Cardiac muscle cell (in vitro differentiated cells and primary cell): ENCODE measurements around the gene ENTPD6. TPM values are rescaled to one million over a fixed set of nuclear protein-coding genes. Genes with fewer than 3 reads are reported as not detected.
A peak's percentile ranks its signal among the peaks of the same experiment; 100 is the strongest.

Experiments used
- DNase-seq, 2 donors: peaks; one replicate each; pipeline versions ENCODE4 v3.0.0 to v3.0.0-alpha.2; 2010 to 2017; ENCODE audit warnings: low read depth in 1 of 2, low spot score in 1 of 2
- H3K27ac ChIP-seq: fragments of 200-600 bp; sonication (generic); 2 replicates; pipeline ENCODE4 v1.5.1; 2016
- H3K27me3 ChIP-seq: fragments of 200-600 bp; sonication (generic); 2 replicates; pipeline ENCODE4 v1.6.0; 2016; ENCODE audit warnings: control low read depth
- H3K36me3 ChIP-seq: fragments of 200-600 bp; sonication (generic); 2 replicates; pipeline ENCODE4 v1.5.1; 2016; ENCODE audit warnings: control low read depth
- H3K4me1 ChIP-seq: fragments of 200-600 bp; sonication (generic); 2 replicates; pipeline ENCODE4 v1.8.1; 2017; ENCODE audit warnings: low read depth, mild to moderate bottlenecking, mixed run types
- H3K4me3 ChIP-seq: fragments of 200-600 bp; sonication (generic); 2 replicates; pipeline ENCODE4 v1.5.1; 2016; ENCODE audit warnings: mild to moderate bottlenecking
- H3K9me3 ChIP-seq: fragments of 200-600 bp; sonication (generic); 2 replicates; pipeline ENCODE4 v1.5.1; 2017; ENCODE audit warnings: low read depth, mild to moderate bottlenecking, control low read depth
- CTCF ChIP-seq: IDR thresholded peaks from 2 replicates; pipeline ENCODE4 v1.5.1; 2012; ENCODE audit warnings: low read depth, mild to moderate bottlenecking, low read length
- polyA plus RNA-seq: library from polyadenylated mRNA; unstranded; fragments of >200 nt; fragmentation: Nextera tagmentation; extraction: Ambion mirVana; gene quantifications from 2 replicates; pipeline ENCODE4 v1.2.1, GENCODE V29; 2016
- total RNA-seq: library from RNA; depleted of rRNA; stranded (reverse); fragments of >200 nt; gene quantifications from 2 replicates; pipeline ENCODE4 v1.2.3, GENCODE V29; 2016

The ENTPD6 gene
- total and polyA plus RNA-seq, 2 experiments from 2014 or later = 95.7 to 107 TPM

- TF ChIP-seq CTCF = no peak
- no peak overlapping the region for H3K4me3 ChIP-seq
- H3K27me3 ChIP-seq = no peaks in the 10 kb centered on the region
- H3K36me3 ChIP-seq = no peaks in the 10 kb centered on the region
- H3K27ac ChIP-seq = no peak overlapping the region
- DNase-seq = no peak
- H3K9me3 ChIP-seq = no peaks in the 10 kb centered on the region
- H3K4me1 ChIP-seq = peaks cover 23% of the 10 kb centered on the region
Observed at GRCh38 chr20:25242231-25242630, 46.7 kb downstream of the ENTPD6 start.

- TF ChIP-seq CTCF = no peak
- Histone ChIP-seq H3K4me1 (peaks cover 23% of the 10 kb centered on the region), H3K4me3 (no peak overlapping the region), H3K36me3 (no peaks in the 10 kb centered on the region), H3K27me3 (no peaks in the 10 kb centered on the region), H3K27ac (no peak overlapping the region), H3K9me3 (no peaks in the 10 kb centered on the region)
- DNase-seq = no peak
Observed at GRCh38 chr20:25243416-25243979, 48.0 kb downstream of the ENTPD6 start.

- H3K27me3 ChIP-seq = no peaks in the 10 kb centered on the region
- no peaks in the 10 kb centered on the region for H3K36me3 ChIP-seq
- no peak for DNase-seq
- no peak overlapping the region for H3K4me3 ChIP-seq
- H3K9me3 ChIP-seq = no peaks in the 10 kb centered on the region
- no peak overlapping the region for H3K27ac ChIP-seq
- TF ChIP-seq CTCF = no peak
- H3K4me1 ChIP-seq = peaks cover 32% of the 10 kb centered on the region
Observed at GRCh38 chr20:25244976-25245375, 49.5 kb downstream of the ENTPD6 start.

GRCh38 chr20:25245461-25245860, 49.9 kb downstream of the ENTPD6 start:
- H3K27me3 ChIP-seq = no peaks in the 10 kb centered on the region
- H3K27ac ChIP-seq = no peak overlapping the region
- no peaks in the 10 kb centered on the region for H3K9me3 ChIP-seq
- H3K36me3 ChIP-seq = no peaks in the 10 kb centered on the region
- H3K4me3 ChIP-seq = no peak overlapping the region
- peaks cover 36% of the 10 kb centered on the region for H3K4me1 ChIP-seq
- DNase-seq = peak in 1 of 2 donors; percentile 62
- no peak for TF ChIP-seq CTCF

- DNase-seq = no peak
- no peak overlapping the region for H3K4me3 ChIP-seq
Observed at GRCh38 chr20:25246182-25246999, 50.9 kb downstream of the ENTPD6 start.

More at GRCh38 chr20:25246182-25246999, 50.9 kb downstream of the ENTPD6 start:
- peak overlapping the region; percentile 97 for H3K27ac ChIP-seq
- no peak for TF ChIP-seq CTCF
- peaks cover 43% of the 10 kb centered on the region for H3K4me1 ChIP-seq
- no peaks in the 10 kb centered on the region for H3K9me3 ChIP-seq
- no peaks in the 10 kb centered on the region for H3K27me3 ChIP-seq
- no peaks in the 10 kb centered on the region for H3K36me3 ChIP-seq
